ENCODE measurements around the gene TRAPPC1. TPM values are rescaled to one million over a fixed set of nuclear protein-coding genes. Genes with fewer than 3 reads are reported as not detected.
A peak's percentile ranks its signal among the peaks of the same experiment; 100 is the strongest.

TRAPPC1 gene
- total and polyA plus RNA-seq, 10 donors = 71.1 to 172 (median 114) TPM

DNA sequence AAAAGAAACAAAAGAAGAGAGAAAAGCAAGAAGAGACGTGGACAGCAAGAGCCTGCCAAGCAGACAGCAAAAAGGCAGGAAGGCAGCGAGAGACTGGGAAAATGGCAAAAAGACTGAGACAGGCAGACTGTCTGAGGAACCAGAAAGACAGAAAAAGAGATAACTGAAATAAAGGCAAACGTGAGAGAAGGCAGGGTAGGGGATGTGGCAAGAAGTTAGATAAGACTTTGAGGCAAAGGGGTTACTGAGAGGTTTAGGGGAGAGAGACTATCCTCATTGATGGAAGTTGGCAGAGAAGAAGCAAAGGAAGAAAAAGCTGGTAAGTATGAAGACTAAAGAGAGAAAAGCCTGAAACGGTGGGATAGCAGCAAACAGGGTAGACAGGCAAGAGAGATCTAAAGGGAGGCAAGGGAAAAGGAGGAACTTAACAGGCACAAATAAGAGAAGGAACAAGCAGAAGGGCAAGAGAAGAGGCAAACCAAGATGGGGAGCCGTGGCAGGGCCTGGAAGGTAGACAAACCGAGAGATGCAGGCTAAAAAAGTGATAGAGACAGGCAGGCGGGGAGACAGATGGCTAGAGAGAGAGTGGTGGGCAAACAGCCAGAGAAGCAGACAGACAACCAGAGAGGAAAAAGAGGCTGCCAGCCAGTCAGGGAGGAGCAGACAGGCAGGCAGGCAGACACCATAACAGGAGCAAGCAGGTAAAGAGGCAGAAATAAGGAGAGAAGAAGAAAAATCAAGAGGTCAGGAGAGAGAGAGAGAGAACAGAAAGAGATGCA is 50.3 kb downstream of the TRAPPC1 start:
- no peak overlapping the region for H3K4me3 ChIP-seq
- TF ChIP-seq POLR2AphosphoS5 (IDR thresholded peaks at IDR 0.05) = no peak
- TF ChIP-seq, protein P1, sequence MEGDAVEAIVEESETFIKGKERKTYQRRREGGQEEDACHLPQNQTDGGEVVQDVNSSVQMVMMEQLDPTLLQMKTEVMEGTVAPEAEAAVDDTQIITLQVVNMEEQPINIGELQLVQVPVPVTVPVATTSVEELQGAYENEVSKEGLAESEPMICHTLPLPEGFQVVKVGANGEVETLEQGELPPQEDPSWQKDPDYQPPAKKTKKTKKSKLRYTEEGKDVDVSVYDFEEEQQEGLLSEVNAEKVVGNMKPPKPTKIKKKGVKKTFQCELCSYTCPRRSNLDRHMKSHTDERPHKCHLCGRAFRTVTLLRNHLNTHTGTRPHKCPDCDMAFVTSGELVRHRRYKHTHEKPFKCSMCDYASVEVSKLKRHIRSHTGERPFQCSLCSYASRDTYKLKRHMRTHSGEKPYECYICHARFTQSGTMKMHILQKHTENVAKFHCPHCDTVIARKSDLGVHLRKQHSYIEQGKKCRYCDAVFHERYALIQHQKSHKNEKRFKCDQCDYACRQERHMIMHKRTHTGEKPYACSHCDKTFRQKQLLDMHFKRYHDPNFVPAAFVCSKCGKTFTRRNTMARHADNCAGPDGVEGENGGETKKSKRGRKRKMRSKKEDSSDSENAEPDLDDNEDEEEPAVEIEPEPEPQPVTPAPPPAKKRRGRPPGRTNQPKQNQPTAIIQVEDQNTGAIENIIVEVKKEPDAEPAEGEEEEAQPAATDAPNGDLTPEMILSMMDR (IDR thresholded peaks at IDR 0.05 in 8 of 11, conservative IDR thresholded peaks at IDR 0.05 in 3 of 11) = no peak
- TF ChIP-seq POLR2A (IDR thresholded peaks at IDR 0.05) = no peak
- peaks cover 0 to 45% (median 13%) of the 10 kb centered on the region in 6 donors for H3K36me3 ChIP-seq
- no peak for DNase-seq
- no peaks in the 10 kb centered on the region for H3K9me3 ChIP-seq
- no peaks in the 10 kb centered on the region for H3K27me3 ChIP-seq (replicated peaks in 1 of 7)
- peak overlapping the region in 4 of 8 donors; percentile 34 to 61 (median 44) for H3K27ac ChIP-seq
- peaks cover 7 to 73% (median 59%) of the 10 kb centered on the region in 6 donors for H3K4me1 ChIP-seq
- intact Hi-C loops (cut with DNase I; ENCODE audit: low total_unique reads) = no loop called here
- WGBS, 5 donors = 39 to 55% (median 49%) methylated on average over 7 of the region's 7 CpGs

Small RNA genes within 50 kb of the gene (small RNA-seq; reads per million reads assigned to genes)
- 0.29 to 2.5 (median 1.4) reads per million in 4 donors for gene SCARNA21

Other genes with a start within 250 kb of the TRAPPC1 start
- 10 to 100 TPM; 37.0 to 83.9 (median 58.5) TPM for gene TP53, start 244.5 kb downstream of the TRAPPC1 start, total RNA-seq
- gene TP53, start 244.5 kb downstream of the TRAPPC1 start, polyA plus RNA-seq = 10 to 100 TPM; 33.6 to 48.1 (median 40.1) TPM
- gene WRAP53, start 243.5 kb downstream of the TRAPPC1 start, total RNA-seq = 10 to 100 TPM in 1 of 7 donors, 1 to 10 TPM in 6; 8.5 to 10.6 (median 9.5) TPM
- 10 to 100 TPM; 13.3 to 21.8 (median 16.4) TPM for gene WRAP53, start 243.5 kb downstream of the TRAPPC1 start, polyA plus RNA-seq
- under 1 TPM in 6 of 7 donors, not detected in 1; 0.17 to 0.60 (median 0.29) TPM for gene EFNB3, start 226.7 kb downstream of the TRAPPC1 start, total RNA-seq
- gene EFNB3, start 226.7 kb downstream of the TRAPPC1 start, polyA plus RNA-seq = under 1 TPM; 0.04 to 0.11 (median 0.06) TPM
- gene DNAH2, start 214.2 kb downstream of the TRAPPC1 start, total RNA-seq = 1 to 10 TPM in 1 of 7 donors, under 1 TPM in 5, not detected in 1; 0.13 to 1.1 (median 0.23) TPM
- under 1 TPM; 0.02 to 0.03 (median 0.02) TPM for gene DNAH2, start 214.2 kb downstream of the TRAPPC1 start, polyA plus RNA-seq
- gene KDM6B, start 97.7 kb downstream of the TRAPPC1 start, total RNA-seq = 100 to 1,000 TPM in 1 of 7 donors, 10 to 100 TPM in 6; 22.3 to 110 (median 60.8) TPM
- gene KDM6B, start 97.7 kb downstream of the TRAPPC1 start, polyA plus RNA-seq = 10 to 100 TPM in 1 of 3 donors, 1 to 10 TPM in 2; 2.9 to 11.7 (median 4.0) TPM
- gene TMEM88, start 76.9 kb downstream of the TRAPPC1 start, total RNA-seq = 10 to 100 TPM in 5 of 7 donors, 1 to 10 TPM in 2; 5.2 to 31.8 (median 18.0) TPM
- gene TMEM88, start 76.9 kb downstream of the TRAPPC1 start, polyA plus RNA-seq = 10 to 100 TPM in 1 of 3 donors, 1 to 10 TPM in 2; 5.5 to 26.2 (median 9.5) TPM
- gene NAA38, start 74.4 kb downstream of the TRAPPC1 start, total RNA-seq = 100 to 1,000 TPM in 1 of 7 donors, 10 to 100 TPM in 6; 51.0 to 111 (median 56.9) TPM
- 100 to 1,000 TPM; 119 to 185 (median 182) TPM for gene NAA38, start 74.4 kb downstream of the TRAPPC1 start, polyA plus RNA-seq
- gene CYB5D1, start 73.9 kb downstream of the TRAPPC1 start, total RNA-seq = 10 to 100 TPM in 1 of 7 donors, 1 to 10 TPM in 6; 4.1 to 13.2 (median 5.9) TPM
- gene CYB5D1, start 73.9 kb downstream of the TRAPPC1 start, polyA plus RNA-seq = 1 to 10 TPM; 2.1 to 3.8 (median 2.9) TPM
- gene CHD3, start 43.2 kb downstream of the TRAPPC1 start, total RNA-seq = 100 to 1,000 TPM in 2 of 7 donors, 10 to 100 TPM in 5; 60.9 to 117 (median 83.6) TPM
- gene CHD3, start 43.2 kb downstream of the TRAPPC1 start, polyA plus RNA-seq = 10 to 100 TPM; 37.0 to 84.3 (median 71.8) TPM
- gene RNF227, start 15.7 kb downstream of the TRAPPC1 start, total RNA-seq = 10 to 100 TPM in 1 of 7 donors, 1 to 10 TPM in 6; 2.5 to 20.7 (median 3.4) TPM
- gene RNF227, start 15.7 kb downstream of the TRAPPC1 start, polyA plus RNA-seq = 1 to 10 TPM; 2.4 to 4.0 (median 3.8) TPM
- gene KCNAB3, start 2.1 kb downstream of the TRAPPC1 start, total RNA-seq = 1 to 10 TPM; 1.1 to 6.3 (median 4.2) TPM
- 1 to 10 TPM; 2.3 to 5.6 (median 2.9) TPM for gene KCNAB3, start 2.1 kb downstream of the TRAPPC1 start, polyA plus RNA-seq
- 10 to 100 TPM; 22.6 to 27.0 (median 25.2) TPM for gene CNTROB, start 260 bp upstream of the TRAPPC1 start, total RNA-seq
- gene CNTROB, start 260 bp upstream of the TRAPPC1 start, polyA plus RNA-seq = 10 to 100 TPM; 19.6 to 27.1 (median 24.2) TPM
- under 1 TPM in 2 of 7 donors, not detected in 5; 0.07 to 0.43 TPM for gene GUCY2D, start 70.7 kb upstream of the TRAPPC1 start, total RNA-seq
- under 1 TPM in 1 of 3 donors, not detected in 2; 0.03 TPM for gene GUCY2D, start 70.7 kb upstream of the TRAPPC1 start, polyA plus RNA-seq
- gene ALOX15B, start 107.1 kb upstream of the TRAPPC1 start, total RNA-seq = 1 to 10 TPM in 5 of 7 donors, under 1 TPM in 2; 0.13 to 6.2 (median 2.8) TPM
- gene ALOX15B, start 107.1 kb upstream of the TRAPPC1 start, polyA plus RNA-seq = 1 to 10 TPM; 1.0 to 7.8 (median 2.7) TPM
- 1 to 10 TPM in 2 of 7 donors, under 1 TPM in 1, not detected in 4; 0.47 to 1.3 (median 1.0) TPM for gene ALOX12B, start 155.8 kb upstream of the TRAPPC1 start, total RNA-seq
- gene ALOX12B, start 155.8 kb upstream of the TRAPPC1 start, polyA plus RNA-seq = under 1 TPM; 0.80 to 0.89 (median 0.83) TPM
- not detected for gene ALOXE3, start 186.6 kb upstream of the TRAPPC1 start, total RNA-seq
- gene ALOXE3, start 186.6 kb upstream of the TRAPPC1 start, polyA plus RNA-seq = under 1 TPM in 1 of 3 donors, not detected in 2; 0.03 TPM
- under 1 TPM in 2 of 7 donors, not detected in 5; 0.41 to 0.67 TPM for gene HES7, start 192.2 kb upstream of the TRAPPC1 start, total RNA-seq
- gene HES7, start 192.2 kb upstream of the TRAPPC1 start, polyA plus RNA-seq = under 1 TPM; 0.04 to 0.53 (median 0.32) TPM
- gene PER1, start 220.5 kb upstream of the TRAPPC1 start, total RNA-seq = 100 to 1,000 TPM in 2 of 7 donors, 10 to 100 TPM in 5; 68.0 to 213 (median 73.5) TPM
- gene PER1, start 220.5 kb upstream of the TRAPPC1 start, polyA plus RNA-seq = 10 to 100 TPM; 12.6 to 83.0 (median 17.5) TPM
- 10 to 100 TPM; 37.5 to 94.8 (median 65.7) TPM for gene VAMP2, start 231.0 kb upstream of the TRAPPC1 start, total RNA-seq
- gene VAMP2, start 231.0 kb upstream of the TRAPPC1 start, polyA plus RNA-seq = 10 to 100 TPM; 38.7 to 57.8 (median 38.8) TPM
- 10 to 100 TPM; 13.0 to 42.2 (median 22.4) TPM for gene TMEM107, start 244.4 kb upstream of the TRAPPC1 start, total RNA-seq
- gene TMEM107, start 244.4 kb upstream of the TRAPPC1 start, polyA plus RNA-seq = 10 to 100 TPM in 2 of 3 donors, 1 to 10 TPM in 1; 8.1 to 14.0 (median 11.9) TPM

Measured in spleen (tissue), 11 donors.